GM19099 (cell line): ENCODE measurements around the gene FBXL14.

Source experiments
- POLR2A ChIP-seq: IDR thresholded peaks from 3 replicates; pipeline ENCODE4 v1.6.1; 2011; ENCODE audit warnings: low read depth; ENCODE audit not compliant: insufficient read length; ENCODE audit errors: extremely low read depth

FBXL14 gene

DNA sequence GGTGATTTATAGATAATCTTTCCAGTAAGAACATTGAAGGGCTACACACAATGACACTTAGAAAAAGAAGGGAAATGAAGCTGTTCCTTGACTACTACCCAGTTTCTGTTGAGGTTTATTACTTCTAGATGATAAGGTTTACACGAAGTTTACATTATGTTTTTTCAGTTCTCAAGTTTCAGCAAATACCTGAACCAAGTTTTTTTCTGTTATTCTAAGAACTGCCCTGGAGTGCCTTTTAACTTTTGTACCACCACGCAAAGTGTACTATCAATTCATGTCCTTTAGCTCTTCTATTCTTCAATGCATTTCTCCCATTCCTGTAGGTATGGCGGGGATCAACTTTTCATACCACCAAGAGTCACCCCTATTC, 5.8 kb downstream of the FBXL14 start:
- no peak for TF ChIP-seq POLR2A

DNA sequence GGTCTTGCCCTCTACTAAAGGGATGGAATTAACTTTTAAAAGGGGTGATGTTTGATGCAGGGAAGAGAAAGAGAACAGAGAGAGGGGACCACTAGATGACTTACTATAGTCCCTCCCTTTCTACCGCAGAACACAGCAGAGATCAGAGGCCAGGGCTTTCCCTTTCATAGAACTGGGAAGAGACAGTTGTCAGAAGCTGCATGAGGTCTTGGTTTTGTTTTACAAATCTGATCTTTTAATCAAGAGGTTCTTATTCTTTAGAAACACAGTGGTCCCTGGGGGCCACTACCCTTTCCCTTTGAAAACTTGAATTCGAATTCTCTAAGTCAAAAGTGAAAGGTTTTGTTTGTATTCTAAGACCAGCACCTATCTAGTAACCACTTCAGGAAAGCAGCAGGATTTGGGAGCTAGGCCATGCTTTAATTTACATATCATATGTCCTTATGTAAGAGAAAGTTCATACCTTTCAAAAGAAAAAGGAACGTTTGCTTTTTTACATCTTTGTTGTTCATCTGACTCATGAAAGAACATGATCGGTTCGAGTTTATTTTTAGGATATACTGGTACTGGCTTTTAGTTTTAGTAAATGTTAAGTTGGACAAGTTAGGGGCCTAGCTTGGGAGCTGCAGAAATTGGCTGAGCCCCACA, 6.3 kb downstream of the FBXL14 start:
- no peak for TF ChIP-seq POLR2A

DNA sequence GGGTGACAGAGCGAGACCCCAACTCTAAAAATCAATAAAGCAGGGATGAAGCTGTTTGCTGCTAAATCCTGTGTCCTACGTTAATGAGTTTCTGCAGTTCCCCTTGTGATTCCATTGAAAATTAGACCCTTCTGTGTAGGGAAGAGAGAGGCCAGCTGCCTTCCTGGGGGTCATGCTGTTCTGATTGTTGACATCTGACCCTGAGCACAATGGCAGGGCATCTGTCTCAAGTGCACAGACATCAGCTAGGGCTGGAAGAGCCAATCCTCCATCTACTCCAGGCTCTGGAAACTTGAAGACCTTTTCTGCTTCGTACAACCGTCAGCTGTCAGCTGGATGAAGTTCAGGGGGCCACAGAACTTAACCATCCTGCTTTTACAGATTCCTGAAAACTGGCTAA, 10.1 kb downstream of the FBXL14 start:
- TF ChIP-seq POLR2A: no peak

DNA sequence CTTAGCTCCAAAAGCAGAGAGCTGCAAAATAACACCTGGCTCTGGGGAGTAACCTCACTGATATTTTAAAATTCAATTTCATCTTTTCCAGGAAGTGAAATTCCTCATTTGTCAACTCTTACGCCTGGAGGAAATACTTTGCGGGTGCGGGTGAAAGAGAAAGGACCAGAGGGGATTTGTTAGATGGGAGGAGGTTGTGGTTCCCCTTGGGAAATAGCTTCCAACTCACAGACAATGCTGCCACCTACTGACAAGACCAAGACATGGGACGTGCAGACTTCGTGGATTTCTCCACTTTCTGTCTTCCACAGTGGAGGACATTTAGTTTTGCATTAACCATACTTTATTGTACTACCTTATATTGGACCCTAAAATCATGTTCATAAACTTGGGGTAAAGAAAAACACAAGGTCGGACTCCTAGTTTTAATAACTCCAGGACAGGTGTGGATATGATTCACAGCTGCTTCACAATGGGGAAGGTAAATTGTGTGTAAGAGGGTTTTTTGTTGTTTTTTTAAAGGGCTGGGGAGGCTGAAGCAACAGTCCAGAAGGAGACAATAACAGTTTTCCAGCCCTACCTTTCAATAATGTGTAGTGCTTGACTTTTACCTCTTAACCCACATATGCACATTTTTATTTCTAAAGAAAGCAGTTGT, 10.8 kb downstream of the FBXL14 start:
- no peak for TF ChIP-seq POLR2A

DNA sequence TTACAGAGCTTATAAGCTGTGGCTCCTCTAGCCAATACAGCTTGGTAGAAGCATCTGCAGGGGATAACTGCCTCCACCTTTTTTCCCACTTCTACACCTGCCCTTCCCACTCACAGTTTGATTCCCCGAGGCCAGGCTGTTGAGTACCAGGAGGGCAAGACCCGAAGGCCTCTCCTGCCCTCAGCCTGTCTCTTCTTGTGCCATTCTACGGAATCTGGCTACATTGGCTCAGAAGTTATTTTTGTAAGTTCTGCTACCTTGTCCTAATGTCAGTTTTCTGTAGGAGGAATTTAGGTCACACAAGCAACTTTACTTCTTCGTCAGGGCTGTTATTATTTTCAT, 11.7 kb downstream of the FBXL14 start:
- TF ChIP-seq POLR2A: no peak

DNA sequence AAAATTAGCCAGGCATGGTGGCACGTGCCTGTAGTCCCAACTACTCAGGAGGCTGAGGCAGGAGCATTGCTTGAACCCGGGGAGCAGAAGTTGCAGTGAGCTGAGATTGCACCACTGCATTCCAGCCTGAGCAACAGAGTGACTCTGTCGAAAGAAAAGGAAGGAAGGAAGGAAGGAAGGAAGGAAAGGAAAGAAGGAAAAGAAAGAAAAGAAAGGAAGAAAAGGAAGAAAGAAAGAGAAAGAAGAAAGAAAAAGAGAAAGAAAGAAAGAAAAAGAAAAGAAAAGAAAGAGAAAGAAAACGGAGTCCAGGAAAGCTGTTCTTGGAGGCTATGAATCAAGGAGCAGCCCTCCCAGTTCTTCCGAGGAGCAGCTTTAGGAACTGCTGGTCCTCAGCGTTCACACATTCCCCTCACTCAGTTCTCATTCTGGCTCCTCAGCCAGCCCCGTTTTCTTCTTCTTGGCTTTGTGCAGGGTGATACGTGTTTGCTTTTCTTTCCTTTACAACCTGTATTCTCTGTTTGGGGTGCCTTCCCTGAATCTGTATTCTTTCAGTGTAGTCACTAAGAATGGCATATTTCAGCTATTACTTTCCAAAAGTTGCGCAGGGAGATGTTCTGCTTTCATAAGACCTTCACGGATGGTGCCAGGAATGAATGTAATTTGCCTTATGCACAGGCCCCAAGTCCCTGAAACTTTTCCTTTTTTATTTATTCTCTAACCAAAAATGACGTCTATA, 12.2 kb downstream of the FBXL14 start:
- TF ChIP-seq POLR2A: no peak

DNA sequence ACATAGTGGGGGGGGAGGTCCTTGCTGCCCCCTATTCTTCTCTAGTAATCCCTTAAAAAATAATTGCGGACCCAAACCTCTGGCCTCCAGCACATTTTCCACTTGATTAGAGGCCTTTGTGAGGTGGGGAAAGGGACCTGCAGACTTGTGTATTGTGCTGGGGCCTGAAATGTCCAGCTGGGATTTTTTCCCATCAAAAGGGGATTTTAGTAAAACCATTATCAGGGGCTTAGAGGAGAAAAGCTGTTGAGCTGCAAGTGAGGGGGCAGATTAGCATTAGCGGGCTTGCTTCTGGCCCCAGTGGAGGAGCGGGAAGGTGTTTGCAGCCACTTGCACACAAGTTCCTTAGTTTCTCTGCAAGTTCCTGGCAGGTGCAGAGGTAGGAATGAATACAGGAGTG, 13.9 kb downstream of the FBXL14 start:
- TF ChIP-seq POLR2A: no peak

DNA sequence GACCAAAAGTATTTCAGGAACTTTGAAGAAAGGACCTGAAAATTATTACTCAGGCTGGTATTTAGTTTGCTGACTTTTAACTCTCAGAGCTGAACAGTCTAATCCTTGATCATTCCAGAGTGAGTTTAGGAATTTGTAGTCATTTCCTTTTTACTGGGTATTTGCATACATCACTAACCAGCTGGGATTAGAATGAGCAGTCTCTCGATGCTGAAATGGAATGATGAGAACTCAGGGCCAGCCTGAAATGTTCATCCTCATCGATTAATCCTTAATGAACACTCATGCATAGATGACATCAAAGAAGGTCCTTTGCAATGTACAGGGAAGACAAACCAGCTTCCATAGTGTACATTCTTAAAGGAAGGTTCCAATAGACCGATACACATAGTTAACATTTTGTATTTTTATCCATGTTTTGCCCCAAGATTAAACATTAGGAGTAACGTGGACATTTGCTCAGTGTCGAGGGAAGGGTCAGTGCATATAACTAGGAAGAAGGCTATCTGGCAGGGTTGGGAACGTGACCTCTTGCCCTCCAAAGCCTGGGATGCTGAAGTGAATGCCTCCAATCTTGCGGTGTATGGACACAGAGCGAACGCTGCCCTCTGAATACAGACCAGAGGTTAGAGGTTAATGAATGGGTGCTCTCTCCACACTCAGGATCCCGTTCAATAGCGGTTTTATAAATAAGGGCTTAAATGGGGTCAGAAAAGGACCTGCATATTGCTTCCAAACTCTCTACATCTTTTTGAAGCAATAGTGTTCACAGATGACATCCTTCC, 14.5 kb downstream of the FBXL14 start:
- no peak for TF ChIP-seq POLR2A

DNA sequence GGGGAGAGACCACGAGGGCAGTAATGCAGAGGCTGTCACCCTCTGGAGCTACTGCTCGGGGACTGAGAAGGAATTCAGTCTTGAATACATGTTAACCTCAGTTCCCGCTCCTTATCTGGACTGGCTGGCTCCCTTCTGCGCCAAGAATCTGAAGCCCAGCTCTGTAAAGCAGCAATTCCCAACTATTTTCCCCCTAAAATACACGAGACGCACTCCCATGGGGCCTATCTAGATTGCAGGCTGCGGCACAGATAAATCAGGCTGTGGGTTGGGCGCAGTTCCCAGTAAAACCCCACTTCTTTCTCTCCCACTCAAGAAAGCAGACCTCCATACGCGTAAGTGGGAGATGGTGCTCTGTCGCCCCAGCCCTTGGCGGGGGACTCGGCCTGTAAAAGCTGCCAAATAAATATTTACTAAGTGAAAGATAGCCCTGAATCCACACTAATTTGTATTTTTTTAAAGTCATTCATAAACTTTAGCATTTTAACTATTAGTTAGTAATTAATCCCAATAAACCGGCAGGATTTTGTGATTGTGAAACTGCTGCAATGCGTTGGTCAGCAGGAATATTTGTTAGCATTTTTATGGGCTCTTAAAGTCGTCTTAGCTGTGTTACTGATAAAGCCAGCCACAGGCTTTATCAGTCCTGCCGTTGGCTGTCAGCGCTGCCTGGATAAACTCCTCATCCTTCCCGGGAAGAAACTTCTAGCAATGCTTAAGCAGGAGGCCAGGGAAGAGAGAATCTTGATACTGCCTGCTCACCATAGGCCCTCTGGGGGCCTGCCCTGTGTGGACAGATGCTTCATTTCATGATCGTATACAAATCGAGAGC, 17.8 kb downstream of the FBXL14 start:
- TF ChIP-seq POLR2A: no peak

DNA sequence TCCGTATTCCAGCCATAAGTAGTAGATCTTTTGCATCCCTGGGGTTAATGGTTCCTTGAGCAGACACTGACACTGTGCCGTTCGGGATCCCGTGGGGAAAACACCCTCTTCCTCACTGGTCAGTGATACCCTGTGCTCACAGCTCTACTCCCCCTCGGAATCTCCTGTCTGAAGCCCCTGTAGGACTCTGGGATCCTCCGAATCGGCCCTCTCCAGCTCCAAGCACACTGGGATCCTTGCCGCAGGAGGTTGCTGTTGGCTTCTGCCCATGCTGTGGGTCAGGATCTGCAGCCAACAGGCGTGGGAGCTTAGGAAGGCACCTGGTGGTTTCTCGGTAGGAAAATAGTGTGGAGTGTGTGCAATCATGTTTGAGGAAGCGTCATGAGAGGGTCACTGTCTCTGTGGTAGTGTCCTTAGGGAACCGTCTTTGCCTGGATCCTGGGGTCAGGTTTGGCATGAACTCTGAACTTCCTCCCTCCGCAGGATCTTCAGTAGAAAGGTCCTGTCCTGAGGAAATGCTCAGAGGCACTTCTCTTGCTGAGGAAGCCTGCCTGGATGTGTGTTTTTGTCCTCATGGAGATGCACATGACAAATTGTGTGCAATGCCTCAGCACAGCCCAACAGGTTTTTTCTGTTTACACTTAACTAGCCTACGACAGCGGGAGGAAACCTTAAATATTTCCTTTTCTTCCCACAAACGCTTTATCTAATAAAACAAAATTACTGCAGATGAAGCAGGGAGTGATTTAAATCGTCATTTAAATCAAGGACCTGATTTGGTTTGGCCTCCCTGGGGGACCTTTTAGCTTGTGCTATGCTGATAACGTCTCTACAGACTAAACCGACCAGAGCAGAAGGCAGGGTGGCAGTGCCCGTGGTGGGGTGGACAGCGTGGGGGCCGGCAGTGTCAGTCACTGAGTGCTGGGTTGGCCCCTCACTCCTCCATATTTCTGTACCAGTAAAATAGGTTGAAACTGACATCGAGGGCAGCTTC, 18.7 kb downstream of the FBXL14 start:
- TF ChIP-seq POLR2A: no peak

DNA sequence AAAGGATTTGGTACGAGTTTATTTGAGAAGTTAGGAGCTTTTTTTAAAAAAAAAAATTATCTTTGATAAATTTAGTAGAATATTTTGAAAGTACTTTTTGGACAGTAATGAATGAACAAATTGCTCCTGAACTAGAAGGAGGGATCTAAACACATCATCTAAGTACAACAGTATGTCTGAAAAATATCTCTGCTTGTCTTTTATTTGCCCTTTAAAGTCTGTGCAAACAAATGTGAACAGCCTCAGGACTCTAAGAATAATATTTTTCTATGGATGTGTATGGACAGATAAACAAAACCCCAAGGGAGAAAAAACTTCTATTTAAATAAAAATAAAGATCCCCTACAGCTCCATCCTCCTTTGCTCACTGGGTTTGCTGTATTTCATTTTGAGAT, 19.5 kb downstream of the FBXL14 start:
- TF ChIP-seq POLR2A: no peak

DNA sequence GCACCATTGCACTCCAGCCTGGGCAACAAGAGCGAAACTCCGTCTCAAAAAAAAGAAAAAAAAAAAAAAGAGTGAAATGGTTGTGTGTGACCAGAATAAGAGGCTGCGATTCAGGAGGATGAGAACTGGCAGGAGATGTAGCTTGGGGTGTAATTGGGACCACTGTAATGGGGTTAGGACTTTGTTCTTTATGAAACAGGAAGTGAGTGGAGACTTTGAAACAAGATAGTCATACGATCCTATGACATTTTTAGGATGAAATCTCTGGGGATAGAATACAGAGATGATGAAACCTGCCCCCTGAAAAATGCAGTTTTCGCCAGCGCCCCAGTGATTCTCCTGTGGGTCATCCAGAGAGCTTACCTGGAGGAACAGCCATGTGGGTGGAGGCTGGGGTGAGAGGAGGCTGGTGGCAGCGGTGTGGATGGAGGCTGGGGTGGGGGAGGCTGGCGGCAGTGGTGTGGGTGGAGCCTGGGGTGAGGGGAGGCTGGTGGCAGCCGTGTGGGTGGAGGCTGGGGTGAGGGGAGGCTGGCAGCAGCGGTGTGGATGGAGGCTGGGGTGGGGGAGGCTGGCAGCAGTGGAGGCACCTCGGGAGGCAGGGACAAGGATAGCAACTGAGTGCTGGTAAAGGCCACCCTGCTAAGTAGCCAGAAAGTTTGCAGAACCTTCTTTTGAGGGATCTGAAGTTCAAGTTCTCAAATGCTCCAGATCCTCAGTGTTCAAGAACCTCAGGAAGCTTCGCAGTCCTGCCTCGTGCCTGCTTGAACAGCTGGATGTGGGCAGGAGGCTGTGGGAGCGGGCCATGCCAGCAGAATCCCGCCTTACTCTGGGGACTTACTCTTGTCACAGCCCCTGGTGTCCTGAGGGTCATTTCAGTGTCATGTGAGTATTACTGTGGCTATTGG, 20.2 kb downstream of the FBXL14 start:
- TF ChIP-seq POLR2A: no peak

DNA sequence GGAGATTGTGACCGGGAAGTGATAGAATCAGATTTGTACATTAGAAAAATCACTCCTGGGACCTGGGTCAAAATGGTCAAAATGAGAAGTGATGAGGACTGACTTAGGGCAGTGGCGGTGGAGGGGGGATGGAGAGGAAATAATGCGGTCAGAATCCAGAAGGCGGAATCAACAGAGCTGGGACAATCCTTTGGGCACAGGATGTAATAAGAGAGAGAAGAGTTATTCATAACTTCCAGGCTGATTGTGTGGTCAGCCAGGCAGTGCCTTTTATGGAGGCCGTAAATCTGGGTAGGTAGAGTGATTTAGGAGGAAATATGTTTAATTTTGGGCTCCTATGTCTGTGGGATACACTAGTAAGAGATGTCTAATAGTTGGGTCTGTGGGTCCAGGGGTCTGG, 21.6 kb downstream of the FBXL14 start:
- no peak for TF ChIP-seq POLR2A

DNA sequence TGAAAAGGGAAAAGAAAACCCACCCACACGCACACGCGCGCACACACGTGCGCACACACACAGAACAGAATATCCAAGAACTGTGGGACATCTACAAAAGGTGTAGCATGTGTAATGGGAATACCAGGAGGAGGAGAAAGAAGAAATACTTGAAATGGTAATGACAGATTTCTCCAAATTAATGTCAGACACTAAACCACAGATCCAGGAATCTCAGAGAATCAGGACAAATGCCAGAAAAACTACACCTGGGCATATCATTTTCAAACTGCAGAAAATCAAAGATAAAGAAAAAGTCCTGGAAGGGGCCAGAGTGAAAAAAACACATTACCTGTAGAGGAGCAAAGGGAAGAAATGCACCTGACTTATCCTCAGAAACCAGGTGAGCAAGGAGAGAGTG, 26.5 kb downstream of the FBXL14 start:
- TF ChIP-seq POLR2A: no peak
